ENCODE results near the gene AP1M1. TPM values are rescaled to one million over a fixed set of nuclear protein-coding genes. Genes with fewer than 3 reads are reported as not detected.

AP1M1 gene
- total RNA-seq, 1 experiment from 2014 or later, result 30.3 TPM

GRCh38 chr19:16210168-16210567 is 12.5 kb downstream of the AP1M1 start:
- DNase-seq, result no peak
- H3K9me3 ChIP-seq (ENCODE audit: control insufficient read depth, low read depth, low read length), result no peaks in the 10 kb centered on the region
- H4K8ac ChIP-seq (replicated peaks; ENCODE audit: insufficient read length, low read depth, low read length), result no peak overlapping the region
- H3K18ac ChIP-seq (ENCODE audit: insufficient read length, low read depth, low read length), result no peak overlapping the region
- no peak overlapping the region for H3K14ac ChIP-seq (ENCODE audit: insufficient read depth, low read length)
- no peaks in the 10 kb centered on the region for H3K27me3 ChIP-seq (ENCODE audit: insufficient read depth, low read length)
- Mint-ChIP-seq H3K4me1 (no peaks in the 10 kb centered on the region), H3K27ac (no peak overlapping the region), H3K27me3 (ENCODE audit: low read depth) (no peaks in the 10 kb centered on the region), H3K36me3 (ENCODE audit: insufficient read depth in 1 of 3, low read depth in 3 of 3) (peaks cover 3 to 26% (median 19%) of the 10 kb centered on the region in 3 experiments; a peak in 6 of 7 replicates), H3K4me3 (no peak overlapping the region), H3K9me3 (no peaks in the 10 kb centered on the region)
- no peak for TF ChIP-seq CTCF (conservative IDR thresholded peaks at IDR 0.05)
- H4K91ac ChIP-seq (ENCODE audit: insufficient read length, low read depth, low read length), result no peak overlapping the region
- H2AK5ac ChIP-seq (ENCODE audit: insufficient read length, low read length), result no peak overlapping the region
- H2BK12ac ChIP-seq (ENCODE audit: insufficient read length, low read depth, low read length), result no peak overlapping the region
- no peak overlapping the region for H2AFZ ChIP-seq (ENCODE audit: low read length)
- H4K5ac ChIP-seq (ENCODE audit: insufficient read length, low read depth, low read length), result no peak overlapping the region
- H3K27ac ChIP-seq (ENCODE audit: insufficient read length, low read depth, low read length), result no peak overlapping the region
- H3K9ac ChIP-seq (ENCODE audit: extremely low read depth, insufficient read length, low read length), result no peak overlapping the region
- H2BK5ac ChIP-seq (ENCODE audit: insufficient read length, low read length), result no peak overlapping the region
- no peak overlapping the region for H2BK20ac ChIP-seq (ENCODE audit: low read depth, low read length, poor library complexity, severe bottlenecking)
- H3K23ac ChIP-seq (ENCODE audit: insufficient read length, low read depth, low read length), result no peak overlapping the region
- H3K79me1 ChIP-seq (ENCODE audit: insufficient read depth, low read depth, low read length, poor library complexity, severe bottlenecking), result no peaks in the 10 kb centered on the region
- no peaks in the 10 kb centered on the region for H3K4me1 ChIP-seq (ENCODE audit: insufficient read depth, low read length)
- H3K4ac ChIP-seq (ENCODE audit: low read depth, low read length), result no peak overlapping the region
- no CpG with 5 or more reads among the region's 4 CpGs for WGBS (ENCODE audit: extremely low coverage, insufficient read length, low lambda C conversion rate)
- H3K56ac ChIP-seq (ENCODE audit: insufficient read length, low read depth, low read length), result no peak overlapping the region
- H3K23me2 ChIP-seq (ENCODE audit: insufficient read length, low read depth, low read length, poor library complexity, severe bottlenecking), result no peaks in the 10 kb centered on the region
- H3T11ph ChIP-seq (ENCODE audit: low read length), result no peak overlapping the region
- no peaks in the 10 kb centered on the region for H4K20me1 ChIP-seq (ENCODE audit: control insufficient read depth, insufficient read depth, insufficient read length)
- H3K4me2 ChIP-seq (ENCODE audit: insufficient read depth, insufficient read length, low read length), result no peak overlapping the region
- no peaks in the 10 kb centered on the region for H3K79me2 ChIP-seq (ENCODE audit: insufficient read depth, low read length)
- H2BK15ac ChIP-seq (ENCODE audit: low read depth, low read length), result no peak overlapping the region
- H2BK120ac ChIP-seq (ENCODE audit: low read depth, low read length, poor library complexity, severe bottlenecking), result no peak overlapping the region

All from H9 (cell line).